HEK293T (cell line): Measurements from ENCODE around the gene WIPF2.
A peak's percentile ranks its signal among the peaks of the same experiment; 100 is the strongest.
"Not testable (repeated sequence)": the region's sequence is repeated elsewhere in the genome, so short reads cannot be mapped to it uniquely, and the experiment has no call there.

Experiments used
- CTCF ChIA-PET: fragments of 350-600 bp; formaldehyde crosslinking; extraction: SDS; loops from one replicate; lab custom pipeline; 2021; ENCODE audit warnings: antibody characterized with exemption, inconsistent platforms; lab: Yijun Ruan, JAX
- POLR2A ChIA-PET: fragments of 350-600 bp; formaldehyde crosslinking; extraction: SDS; loops from one replicate; lab custom pipeline; 2020; ENCODE audit warnings: antibody characterized with exemption, inconsistent platforms; lab: Yijun Ruan, JAX
- DNase-seq: peaks from one replicate; pipeline ENCODE4 v3.0.0; 2012; ENCODE audit warnings: mixed read lengths; ENCODE audit errors: extremely low spot score
- ARNT ChIP-seq: fragments of 450-650 bp; IDR thresholded peaks from 2 replicates; pipeline ENCODE4 v1.6.1; 2017; ENCODE audit warnings: mild to moderate bottlenecking
- BHLHE40 ChIP-seq: fragments of 450-650 bp; IDR thresholded peaks from 2 replicates; pipeline ENCODE4 v1.6.1; 2016; ENCODE audit warnings: mild to moderate bottlenecking, moderate library complexity, borderline replicate concordance
- CTBP1 ChIP-seq: fragments of 450-650 bp; IDR thresholded peaks from 2 replicates; pipeline ENCODE4 v1.6.1; 2016; ENCODE audit warnings: borderline replicate concordance
- ELF4 ChIP-seq: fragments of 450-650 bp; IDR thresholded peaks from 2 replicates; pipeline ENCODE4 v1.6.1; 2017; ENCODE audit warnings: antibody characterized with exemption
- FOXA1 ChIP-seq: fragments of 450-650 bp; IDR thresholded peaks from 2 replicates; pipeline ENCODE4 v1.6.1; 2016; ENCODE audit warnings: mild to moderate bottlenecking
- FOXK2 ChIP-seq: fragments of 450-650 bp; IDR thresholded peaks from 2 replicates; pipeline ENCODE4 v1.6.1; 2016; ENCODE audit warnings: mild to moderate bottlenecking
- FOXM1 ChIP-seq: fragments of 450-650 bp; IDR thresholded peaks from 2 replicates; pipeline ENCODE4 v1.6.1; 2017; ENCODE audit warnings: mild to moderate bottlenecking, borderline replicate concordance
- HDGF ChIP-seq: fragments of 450-650 bp; IDR thresholded peaks from 2 replicates; pipeline ENCODE4 v1.6.1; 2017; ENCODE audit warnings: antibody characterized with exemption, borderline replicate concordance
- L3MBTL2 ChIP-seq: fragments of 450-650 bp; conservative IDR thresholded peaks from 2 replicates; pipeline ENCODE4 v1.6.1; 2016; ENCODE audit warnings: mild to moderate bottlenecking
- LEF1 ChIP-seq: fragments of 450-650 bp; IDR thresholded peaks from 2 replicates; pipeline ENCODE4 v1.6.1; 2017; ENCODE audit warnings: mild to moderate bottlenecking, borderline replicate concordance
- NFRKB ChIP-seq: fragments of 450-650 bp; IDR thresholded peaks from 2 replicates; pipeline ENCODE4 v1.6.1; 2016; ENCODE audit warnings: mild to moderate bottlenecking, moderate library complexity
- SP1 ChIP-seq: fragments of 450-650 bp; IDR thresholded peaks from 2 replicates; pipeline ENCODE4 v1.6.1; 2017
- SUZ12 ChIP-seq: fragments of 450-650 bp; IDR thresholded peaks from 2 replicates; pipeline ENCODE4 v1.6.1; 2016; ENCODE audit warnings: mild to moderate bottlenecking
- TARDBP ChIP-seq: fragments of 450-650 bp; IDR thresholded peaks from 2 replicates; pipeline ENCODE4 v1.6.1; 2016
- ZNF384 ChIP-seq: fragments of 450-650 bp; IDR thresholded peaks from 2 replicates; pipeline ENCODE4 v1.6.1; 2016
- TF ChIP-seq, protein P1 (sequence below): fragments of 450-650 bp; IDR thresholded peaks from 2 replicates; pipeline ENCODE4 v1.6.1; 2016

Gene WIPF2

DNA sequence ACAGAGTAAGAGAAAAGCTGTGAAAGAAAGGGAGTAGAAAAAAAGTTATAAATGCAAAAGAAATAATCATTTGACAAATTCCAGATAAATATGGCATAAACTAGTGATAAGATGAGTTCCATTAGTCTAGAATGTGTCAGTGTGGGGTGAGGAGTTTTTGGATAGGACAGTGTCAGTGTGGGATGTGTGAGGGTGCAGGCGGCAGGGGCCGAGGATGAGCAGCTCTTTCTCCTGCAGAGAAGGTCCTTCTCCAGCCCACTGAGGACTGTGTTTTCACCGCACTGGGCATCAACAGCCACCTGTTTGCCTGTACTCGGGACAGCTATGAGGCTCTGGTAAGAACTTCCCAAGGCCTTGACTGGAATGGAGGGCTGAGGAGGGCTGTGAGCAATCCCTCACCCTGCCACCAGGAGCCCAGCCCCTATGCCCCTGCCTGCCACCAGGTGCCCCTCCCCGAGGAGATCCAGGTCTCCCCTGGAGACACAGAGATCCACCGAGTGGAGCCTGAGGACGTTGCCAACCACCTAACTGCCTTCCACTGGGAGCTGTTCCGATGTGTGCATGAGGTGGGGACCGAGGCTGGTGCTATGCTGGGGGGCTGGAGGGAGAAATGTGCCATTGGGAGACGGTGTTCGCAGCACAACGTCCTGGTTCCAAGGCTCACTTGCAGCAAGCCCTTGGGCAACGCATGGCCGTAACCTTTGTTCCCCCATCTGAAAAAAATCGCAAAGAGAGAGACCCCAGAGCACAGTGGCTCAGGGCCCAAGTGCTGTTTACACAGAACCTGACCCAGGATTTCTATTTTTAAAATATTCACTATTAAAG, 28.7 kb upstream of the WIPF2 start:
- peak; percentile 60 for DNase-seq
- CTCF ChIA-PET = interaction anchor here (0.6 to 1.7 kb wide), 4 partner anchors 12 to 116 kb away, joined by 3 to 6 read pairs (median 3); no protein-coding TSS in a partner anchor
- TF ChIP-seq FOXM1 = no peak
- no peak for TF ChIP-seq BHLHE40
- no peak for TF ChIP-seq TARDBP
- TF ChIP-seq HDGF = no peak
- TF ChIP-seq ZNF384 = no peak
- TF ChIP-seq L3MBTL2 = no peak
- no peak for TF ChIP-seq NFRKB
- no peak for TF ChIP-seq FOXK2
- TF ChIP-seq, protein P1, sequence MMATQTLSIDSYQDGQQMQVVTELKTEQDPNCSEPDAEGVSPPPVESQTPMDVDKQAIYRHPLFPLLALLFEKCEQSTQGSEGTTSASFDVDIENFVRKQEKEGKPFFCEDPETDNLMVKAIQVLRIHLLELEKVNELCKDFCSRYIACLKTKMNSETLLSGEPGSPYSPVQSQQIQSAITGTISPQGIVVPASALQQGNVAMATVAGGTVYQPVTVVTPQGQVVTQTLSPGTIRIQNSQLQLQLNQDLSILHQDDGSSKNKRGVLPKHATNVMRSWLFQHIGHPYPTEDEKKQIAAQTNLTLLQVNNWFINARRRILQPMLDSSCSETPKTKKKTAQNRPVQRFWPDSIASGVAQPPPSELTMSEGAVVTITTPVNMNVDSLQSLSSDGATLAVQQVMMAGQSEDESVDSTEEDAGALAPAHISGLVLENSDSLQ = no peak
- TF ChIP-seq ELF4 = no peak
- TF ChIP-seq SUZ12 = no peak
- TF ChIP-seq CTBP1 = no peak
- TF ChIP-seq FOXA1 = no peak
- no peak for TF ChIP-seq SP1
- TF ChIP-seq ARNT = no peak
- no peak for TF ChIP-seq LEF1
- POLR2A ChIA-PET = no interaction called here

DNA sequence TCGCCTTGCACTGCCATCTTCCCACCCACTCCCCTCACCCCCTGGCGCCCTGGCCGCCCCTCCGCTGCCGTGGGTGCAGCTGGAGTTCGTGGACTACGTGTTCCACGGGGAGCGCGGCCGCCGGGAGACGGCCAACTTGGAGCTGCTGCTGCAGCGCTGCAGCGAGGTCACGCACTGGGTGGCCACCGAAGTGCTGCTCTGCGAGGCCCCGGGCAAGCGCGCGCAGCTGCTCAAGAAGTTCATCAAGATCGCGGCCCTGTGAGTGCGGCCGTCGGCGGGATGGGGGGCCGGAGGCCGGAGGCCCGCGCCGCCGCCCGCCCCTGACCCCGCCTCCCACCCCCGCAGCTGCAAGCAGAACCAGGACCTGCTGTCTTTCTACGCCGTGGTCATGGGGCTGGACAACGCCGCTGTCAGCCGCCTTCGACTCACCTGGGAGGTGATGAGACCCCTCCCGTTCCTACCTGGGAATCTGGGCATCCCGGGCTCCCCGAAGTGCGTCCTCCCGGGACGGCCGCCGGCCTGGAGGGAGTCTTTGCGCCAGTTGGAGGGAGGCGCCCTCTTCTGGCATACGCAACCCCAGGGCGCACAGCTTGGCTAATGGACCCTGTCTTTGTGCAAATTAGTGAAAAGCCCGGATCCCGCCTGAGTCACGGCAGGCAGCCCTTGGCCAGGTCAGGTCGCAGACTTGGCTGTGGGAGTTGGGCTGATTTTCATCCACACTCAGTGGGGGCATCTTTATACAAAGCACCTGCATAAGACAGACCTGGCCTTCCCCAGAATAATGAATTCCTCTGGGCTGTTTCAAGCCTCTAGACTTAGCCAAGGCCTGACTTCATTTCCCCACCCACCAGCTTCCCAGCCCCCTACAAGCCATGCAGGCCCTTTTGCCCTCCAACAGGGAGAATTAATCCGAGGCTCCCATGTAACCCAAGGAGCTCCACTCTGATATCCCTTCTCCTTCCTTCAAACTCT, 27.6 kb upstream of the WIPF2 start:
- ChIA-PET CTCF (interaction anchor here (0.5 to 1.7 kb wide), 6 partner anchors 23 to 117 kb away, joined by 3 to 6 read pairs (median 3); no protein-coding TSS in a partner anchor), POLR2A (interaction anchor here (0.6 to 2.5 kb wide), 4 partner anchors 27 to 97 kb away, joined by 3 to 7 read pairs (median 4); partner anchors contain the start of genes CASC3 and WIPF2)
- DNase-seq = peak; percentile 57
- TF ChIP-seq, protein P1 = no peak
- TF ChIP-seq LEF1 (no peak), ZNF384 (no peak), NFRKB (no peak), SP1 (no peak), FOXA1 (no peak), FOXK2 (no peak), BHLHE40 (no peak), SUZ12 (no peak), ARNT (no peak), CTBP1 (no peak), L3MBTL2 (no peak), FOXM1 (no peak), ELF4 (no peak), TARDBP (no peak), HDGF (no peak)

DNA sequence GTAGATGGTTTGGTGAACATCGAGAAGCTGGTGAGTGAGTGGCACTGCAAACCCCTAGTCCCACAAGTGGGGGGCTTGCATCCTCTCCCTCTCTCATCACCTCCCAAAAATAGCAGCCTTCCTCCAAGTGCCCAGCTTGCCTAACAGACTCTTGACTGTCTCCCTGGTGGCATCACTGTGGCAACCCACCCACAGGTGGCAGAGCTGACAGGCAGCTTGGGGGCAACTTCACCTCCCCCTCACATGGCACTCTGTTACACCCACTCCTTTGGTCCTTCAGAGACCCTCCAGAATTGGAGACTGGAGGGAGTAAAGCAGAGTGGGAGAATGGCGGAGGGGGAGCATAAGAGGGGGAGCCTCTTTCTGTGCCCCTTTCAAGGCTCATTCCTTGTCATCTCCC, 26.1 kb upstream of the WIPF2 start:
- no peak for DNase-seq
- POLR2A ChIA-PET = interaction anchor here (2.5 kb wide), 1 partner anchor 25 kb away, joined by 7 read pairs; the partner anchor contains the start of gene WIPF2
- CTCF ChIA-PET = no interaction called here
- TF ChIP-seq FOXA1 (no peak), SP1 (no peak), ARNT (no peak), FOXM1 (no peak), TARDBP (no peak), L3MBTL2 (no peak), BHLHE40 (no peak), CTBP1 (no peak), ZNF384 (no peak), LEF1 (no peak), FOXK2 (no peak), NFRKB (no peak), SUZ12 (no peak), HDGF (no peak), ELF4 (no peak)
- TF ChIP-seq, protein P1 = no peak

DNA sequence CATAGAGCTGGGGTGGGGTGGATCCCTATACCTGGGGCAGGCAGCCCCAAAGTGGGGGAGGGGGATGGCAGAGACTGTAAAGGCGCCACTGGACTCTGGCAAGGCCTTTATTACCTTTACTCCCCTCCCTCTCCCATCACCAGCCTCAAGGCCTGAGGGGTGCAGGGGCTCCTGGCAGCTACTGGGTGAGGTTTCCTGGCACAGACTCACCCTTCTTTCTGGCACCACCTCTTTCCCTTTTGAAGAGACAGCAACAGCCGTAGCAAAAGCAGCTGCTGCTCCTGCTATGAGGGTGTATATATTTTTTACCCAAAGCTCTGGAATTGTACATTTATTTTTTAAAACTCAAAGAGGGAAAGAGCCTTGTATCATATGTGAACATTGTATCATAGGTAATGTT, 24.3 kb upstream of the WIPF2 start:
- ChIA-PET CTCF (no interaction called here), POLR2A (interaction anchor here (1.2 kb wide), 1 partner anchor 10 kb away, joined by 3 read pairs; no protein-coding TSS in a partner anchor)
- TF ChIP-seq BHLHE40 (no peak), HDGF (no peak), L3MBTL2 (no peak)

DNA sequence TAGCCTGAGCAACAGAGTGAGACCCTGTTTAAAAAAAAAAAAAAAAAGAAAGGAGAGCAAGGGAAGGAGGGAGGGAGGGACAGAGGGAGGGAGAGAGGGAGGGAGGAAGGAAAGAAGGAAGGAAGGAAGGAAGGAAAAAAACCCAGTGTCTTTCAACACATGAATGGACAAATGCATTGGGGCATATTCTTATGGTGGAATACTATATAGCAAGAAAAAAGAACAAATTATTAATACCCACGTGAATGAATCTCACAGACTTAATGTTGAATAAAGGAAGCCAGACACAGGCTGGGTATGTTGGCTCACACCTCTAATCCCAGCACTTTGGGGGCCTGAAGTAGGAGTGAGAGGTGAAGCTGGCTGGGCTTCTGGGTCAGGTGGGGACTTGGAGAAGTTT, 21.6 kb upstream of the WIPF2 start:
- no peak for DNase-seq
- CTCF ChIA-PET = no interaction called here
- TF ChIP-seq LEF1 (no peak), NFRKB (no peak), FOXA1 (no peak), ELF4 (no peak), SP1 (no peak), FOXK2 (no peak), ARNT (no peak), SUZ12 (no peak), L3MBTL2 (no peak), FOXM1 (no peak), ZNF384 (no peak), CTBP1 (no peak), BHLHE40 (no peak), TARDBP (no peak)
- TF ChIP-seq, protein P1 = no peak
- POLR2A ChIA-PET = interaction anchor here (1.5 kb wide), 1 partner anchor 90 kb away, joined by 5 read pairs; the partner anchor contains the start of gene CDC6

More for the DNA sequence above, 24.3 kb upstream of the WIPF2 start:
- DNase-seq = no peak

DNA sequence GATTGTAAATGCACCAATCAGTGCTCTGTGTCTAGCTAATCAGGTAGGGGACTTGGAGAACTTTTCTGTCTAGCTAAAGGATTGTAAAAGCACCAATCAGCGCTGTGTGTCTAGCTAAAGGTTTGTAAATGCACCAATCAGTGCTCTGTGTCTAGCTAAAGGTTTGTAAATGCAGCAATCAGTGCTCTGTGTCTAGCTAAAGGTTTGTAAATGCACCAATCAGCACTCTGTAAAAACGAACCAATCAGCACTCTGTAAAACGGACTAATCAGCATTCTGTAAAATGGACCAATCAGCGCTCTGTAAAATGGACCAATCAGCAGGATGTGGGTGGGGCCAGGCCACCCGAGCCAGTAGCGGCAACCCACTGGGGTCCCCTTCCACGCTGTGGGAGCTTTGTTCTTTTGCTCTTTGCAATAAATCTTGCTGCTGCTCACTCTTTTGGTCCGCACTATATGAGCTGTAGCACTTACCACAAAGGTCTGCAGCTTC, 21.1 kb upstream of the WIPF2 start:
- ChIA-PET POLR2A (interaction anchor here (0.7 to 1.5 kb wide), 2 partner anchors 58 to 90 kb away, joined by 5 read pairs; partner anchors contain the start of genes CASC3 and CDC6), CTCF (interaction anchor here (0.8 kb wide), 1 partner anchor 183 kb away, joined by 3 read pairs; the partner anchor contains the start of gene CSF3)
- not testable (repeated sequence) for DNase-seq
